MM.1S (cell line): ENCODE data around the gene IFT25.

Experiments used
- DNase-seq: peaks from one replicate; pipeline ENCODE4 v3.0.0-alpha.2; 2015
- H2AFZ ChIP-seq: fragments of 300-600 bp; sonication (generic); 2 replicates; pipeline ENCODE4 v1.6.0; 2016; ENCODE audit warnings: antibody characterized with exemption, low read length
- H3F3A ChIP-seq: fragments of 300-600 bp; sonication (generic); 2 replicates; pipeline ENCODE4 v1.6.1; 2016; ENCODE audit warnings: mild to moderate bottlenecking, antibody characterized with exemption, low read length, moderate library complexity, mixed read lengths; ENCODE audit not compliant: insufficient read depth
- H3K27ac ChIP-seq: fragments of 300-600 bp; sonication (generic); 2 replicates; pipeline ENCODE4 v1.5.1; 2016; ENCODE audit warnings: mild to moderate bottlenecking, low read length
- H3K27me3 ChIP-seq: fragments of 300-600 bp; sonication (generic); replicated peaks from 2 replicates; pipeline ENCODE4 v1.6.0; 2016; ENCODE audit warnings: low read length; ENCODE audit not compliant: insufficient read depth
- H3K36me3 ChIP-seq: fragments of 300-600 bp; sonication (generic); replicated peaks from 2 replicates; pipeline ENCODE4 v1.6.1; 2016; ENCODE audit warnings: mild to moderate bottlenecking, low read length, mixed read lengths; ENCODE audit not compliant: insufficient read depth
- H3K4me1 ChIP-seq: fragments of 300-600 bp; sonication (generic); 2 replicates; pipeline ENCODE4 v1.6.1; 2016; ENCODE audit warnings: low read length, mixed read lengths
- H3K4me2 ChIP-seq: fragments of 300-600 bp; sonication (generic); 2 replicates; pipeline ENCODE4 v1.6.0; 2016; ENCODE audit warnings: low read depth, low read length
- H3K4me3 ChIP-seq: fragments of 300-600 bp; sonication (generic); 2 replicates; pipeline ENCODE4 v1.5.1; 2016; ENCODE audit warnings: low read length, mixed read lengths
- H3K79me2 ChIP-seq: fragments of 300-600 bp; sonication (generic); 2 replicates; pipeline ENCODE4 v1.6.1; 2016; ENCODE audit warnings: mixed run types, low read length, mixed read lengths
- H3K9ac ChIP-seq: fragments of 300-600 bp; sonication (generic); 2 replicates; pipeline ENCODE4 v1.6.1; 2016; ENCODE audit warnings: low read length, mixed read lengths
- H3K9me2 ChIP-seq: fragments of 300-600 bp; sonication (generic); replicated peaks from 2 replicates; pipeline ENCODE4 v1.6.1; 2016; ENCODE audit warnings: mild to moderate bottlenecking, low read length, mixed read lengths; ENCODE audit not compliant: insufficient read depth
- H3K9me3 ChIP-seq: fragments of 300-600 bp; sonication (generic); replicated peaks from 2 replicates; pipeline ENCODE4 v1.6.1; 2016; ENCODE audit warnings: mild to moderate bottlenecking, low read length, mixed read lengths; ENCODE audit not compliant: insufficient read depth
- H4K20me1 ChIP-seq: fragments of 300-600 bp; sonication (generic); 2 replicates; pipeline ENCODE4 v1.6.1; 2016; ENCODE audit warnings: mild to moderate bottlenecking, low read length, moderate library complexity, mixed read lengths; ENCODE audit not compliant: insufficient read depth
- EZH2 ChIP-seq: fragments of 300-600 bp; sonication (generic); optimal IDR thresholded peaks from 2 replicates; pipeline ENCODE3; 2017; ENCODE audit warnings: low read depth, mild to moderate bottlenecking, antibody characterized with exemption, low read length, mixed read lengths
- EZH2phosphoT487 ChIP-seq: fragments of 300-600 bp; sonication (generic); IDR thresholded peaks from 2 replicates; pipeline ENCODE4 v1.6.1; 2018; ENCODE audit warnings: antibody characterized with exemption, low read length
- TF ChIP-seq, protein P1 (sequence below): fragments of 300-600 bp; sonication (generic); IDR thresholded peaks from 2 replicates; pipeline ENCODE4 v1.5.1; 2016; ENCODE audit warnings: antibody characterized with exemption, low read length, mixed read lengths

Gene IFT25

DNA sequence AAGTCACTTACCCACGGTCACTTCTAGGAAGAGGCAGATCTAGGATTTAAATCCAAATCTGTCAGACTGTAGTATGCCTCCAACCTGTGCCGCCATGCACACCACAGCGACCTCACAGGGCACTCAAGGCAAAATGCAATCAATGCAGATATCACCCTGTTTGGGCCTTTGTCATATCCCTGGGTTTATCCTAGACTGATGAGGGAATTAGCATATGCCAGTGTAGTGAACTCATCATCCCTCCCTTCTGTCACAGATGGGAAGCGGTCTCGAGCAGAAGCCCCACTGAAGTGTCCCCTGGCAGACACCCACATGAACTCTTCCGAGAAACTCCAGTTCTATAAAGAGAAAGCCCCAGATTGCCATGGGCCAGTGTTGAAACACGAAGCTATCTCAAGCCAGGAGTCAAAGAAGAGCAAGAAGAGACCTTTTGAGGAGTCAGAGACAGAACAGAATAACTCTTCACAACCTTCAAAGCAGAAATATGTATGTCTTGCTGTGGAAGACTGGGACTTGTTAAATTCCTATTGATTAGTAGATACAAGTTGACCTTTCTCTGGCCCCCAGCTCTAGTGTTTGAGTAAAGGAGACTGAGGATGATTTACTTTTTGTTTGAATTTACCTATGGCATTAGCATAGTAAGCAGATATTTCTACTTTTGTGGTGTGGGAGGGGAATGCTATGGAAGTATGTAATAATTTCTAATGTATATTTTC is 22.1 kb upstream of the IFT25 start:
- H3K9me3 ChIP-seq, result no peaks in the 10 kb centered on the region
- H3K4me3 ChIP-seq, result no peak overlapping the region
- TF ChIP-seq EZH2 (no peak), EZH2phosphoT487 (no peak)
- TF ChIP-seq, protein P1, sequence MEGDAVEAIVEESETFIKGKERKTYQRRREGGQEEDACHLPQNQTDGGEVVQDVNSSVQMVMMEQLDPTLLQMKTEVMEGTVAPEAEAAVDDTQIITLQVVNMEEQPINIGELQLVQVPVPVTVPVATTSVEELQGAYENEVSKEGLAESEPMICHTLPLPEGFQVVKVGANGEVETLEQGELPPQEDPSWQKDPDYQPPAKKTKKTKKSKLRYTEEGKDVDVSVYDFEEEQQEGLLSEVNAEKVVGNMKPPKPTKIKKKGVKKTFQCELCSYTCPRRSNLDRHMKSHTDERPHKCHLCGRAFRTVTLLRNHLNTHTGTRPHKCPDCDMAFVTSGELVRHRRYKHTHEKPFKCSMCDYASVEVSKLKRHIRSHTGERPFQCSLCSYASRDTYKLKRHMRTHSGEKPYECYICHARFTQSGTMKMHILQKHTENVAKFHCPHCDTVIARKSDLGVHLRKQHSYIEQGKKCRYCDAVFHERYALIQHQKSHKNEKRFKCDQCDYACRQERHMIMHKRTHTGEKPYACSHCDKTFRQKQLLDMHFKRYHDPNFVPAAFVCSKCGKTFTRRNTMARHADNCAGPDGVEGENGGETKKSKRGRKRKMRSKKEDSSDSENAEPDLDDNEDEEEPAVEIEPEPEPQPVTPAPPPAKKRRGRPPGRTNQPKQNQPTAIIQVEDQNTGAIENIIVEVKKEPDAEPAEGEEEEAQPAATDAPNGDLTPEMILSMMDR, result no peak
- no peak overlapping the region for H3K27ac ChIP-seq
- H3K27me3 ChIP-seq, result no peaks in the 10 kb centered on the region
- no peak overlapping the region for H3K4me2 ChIP-seq
- DNase-seq, result no peak
- no peaks in the 10 kb centered on the region for H3K79me2 ChIP-seq
- H3K4me1 ChIP-seq, result no peaks in the 10 kb centered on the region
- 0 out of 2 replicates have a peak, but pooled peaks cover 3% of the 10 kb centered on the region for H3K36me3 ChIP-seq
- no peak overlapping the region for H2AFZ ChIP-seq
- no peak overlapping the region for H3K9ac ChIP-seq
- H3F3A ChIP-seq, result no peaks in the 10 kb centered on the region
- H3K9me2 ChIP-seq, result no peaks in the 10 kb centered on the region
- H4K20me1 ChIP-seq, result no peaks in the 10 kb centered on the region

DNA sequence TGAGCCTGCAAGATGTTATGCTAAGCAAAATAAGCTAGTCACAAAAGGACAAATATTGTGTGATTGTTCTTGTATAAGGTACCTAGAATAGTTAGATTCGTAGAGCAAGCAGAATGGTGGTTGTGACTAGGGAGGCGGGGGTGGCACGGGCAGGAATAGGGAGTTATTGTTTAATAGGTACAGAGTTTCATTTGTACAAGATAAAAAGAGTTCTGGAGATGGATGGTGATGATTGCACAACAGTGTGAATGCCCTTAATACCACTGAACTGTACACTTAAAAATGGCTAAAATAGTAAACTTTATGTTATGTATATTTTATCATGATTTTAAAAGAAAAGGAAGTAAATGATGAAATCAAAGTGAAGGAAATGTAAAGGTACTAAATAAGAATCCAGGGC is 21.3 kb upstream of the IFT25 start:
- no peak overlapping the region for H3K4me2 ChIP-seq
- H3K9me2 ChIP-seq, result no peaks in the 10 kb centered on the region
- no peaks in the 10 kb centered on the region for H4K20me1 ChIP-seq
- H3K27me3 ChIP-seq, result no peaks in the 10 kb centered on the region
- H2AFZ ChIP-seq, result no peak overlapping the region
- TF ChIP-seq EZH2phosphoT487, result no peak
- no peak for TF ChIP-seq EZH2
- TF ChIP-seq, protein P1, result no peak
- H3K4me3 ChIP-seq, result no peak overlapping the region
- no peaks in the 10 kb centered on the region for H3K9me3 ChIP-seq
- H3K9ac ChIP-seq, result no peak overlapping the region
- H3K79me2 ChIP-seq, result no peaks in the 10 kb centered on the region
- DNase-seq, result no peak
- no peaks in the 10 kb centered on the region for H3K4me1 ChIP-seq
- 0 out of 2 replicates have a peak, but pooled peaks cover 3% of the 10 kb centered on the region for H3K36me3 ChIP-seq
- H3F3A ChIP-seq, result no peaks in the 10 kb centered on the region
- H3K27ac ChIP-seq, result no peak overlapping the region

DNA sequence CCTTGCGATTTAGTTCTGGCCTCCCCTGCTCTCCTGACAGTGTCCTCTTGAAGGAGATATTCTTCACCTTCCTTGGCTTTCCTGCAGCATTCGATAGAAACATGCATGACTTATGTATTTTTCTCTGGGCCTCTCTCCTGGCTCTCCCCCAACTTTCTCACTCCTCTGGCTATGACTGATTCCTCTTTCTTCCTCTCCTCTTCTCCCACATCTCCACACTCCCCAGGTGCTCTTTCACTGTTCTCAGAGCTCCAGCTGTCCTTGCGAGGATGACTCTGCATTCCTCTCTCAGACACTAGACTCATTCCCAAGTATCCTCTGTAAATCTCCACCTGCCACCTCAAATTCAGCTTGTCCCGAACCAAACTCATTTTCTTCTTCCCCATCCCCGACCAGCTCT is 18.6 kb upstream of the IFT25 start:
- Histone ChIP-seq H3K9ac (no peak overlapping the region), H3K79me2 (no peaks in the 10 kb centered on the region), H2AFZ (no peak overlapping the region), H3K4me2 (no peak overlapping the region), H3K36me3 (peaks cover 10% of the 10 kb centered on the region; the same call in 1 of the 2 replicates), H4K20me1 (no peaks in the 10 kb centered on the region), H3K4me3 (no peak overlapping the region), H3K4me1 (no peaks in the 10 kb centered on the region), H3K27ac (no peak overlapping the region), H3F3A (no peaks in the 10 kb centered on the region), H3K9me3 (no peaks in the 10 kb centered on the region), H3K9me2 (no peaks in the 10 kb centered on the region), H3K27me3 (no peaks in the 10 kb centered on the region)
- DNase-seq, result no peak
- no peak for TF ChIP-seq EZH2
- no peak for TF ChIP-seq EZH2phosphoT487
- TF ChIP-seq, protein P1, result no peak
